Measurements from ENCODE around the gene ZNF853.

DNA sequence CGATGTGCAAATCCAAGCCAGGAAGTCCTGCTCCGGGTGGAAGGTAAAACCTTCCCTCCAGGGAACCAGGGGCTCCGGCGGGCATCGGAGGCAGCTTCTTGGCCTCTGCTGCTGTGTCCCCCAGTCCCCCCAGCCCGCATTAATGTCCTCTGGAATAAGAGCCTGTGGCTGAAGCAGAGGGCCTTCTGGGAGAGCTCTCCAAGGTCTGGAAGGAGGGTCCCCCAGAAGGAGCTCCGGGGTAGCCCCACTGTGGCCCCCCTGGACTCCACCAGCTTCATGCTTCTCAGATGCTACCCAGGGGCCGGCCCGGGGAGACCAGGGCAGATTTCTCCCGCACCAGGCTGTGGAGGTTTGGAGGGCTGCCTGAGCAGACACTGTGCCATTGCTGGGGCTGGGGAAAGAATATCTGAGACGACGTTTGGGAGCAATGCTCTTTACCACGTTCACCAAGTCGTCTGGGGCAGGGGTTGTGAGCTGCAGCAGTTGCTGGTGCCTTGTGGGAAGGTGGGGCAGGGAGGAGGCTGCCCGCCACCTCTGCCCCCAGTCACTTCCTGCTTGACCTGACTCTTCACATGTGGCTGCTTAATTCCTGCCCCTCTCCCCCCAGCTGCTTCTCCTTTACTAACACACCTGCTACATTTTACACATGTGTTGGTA is 8.3 kb downstream of the ZNF853 start:
- TF ChIP-seq POLR2A (IDR thresholded peaks at IDR 0.05), result no peak
- TF ChIP-seq, protein P1, sequence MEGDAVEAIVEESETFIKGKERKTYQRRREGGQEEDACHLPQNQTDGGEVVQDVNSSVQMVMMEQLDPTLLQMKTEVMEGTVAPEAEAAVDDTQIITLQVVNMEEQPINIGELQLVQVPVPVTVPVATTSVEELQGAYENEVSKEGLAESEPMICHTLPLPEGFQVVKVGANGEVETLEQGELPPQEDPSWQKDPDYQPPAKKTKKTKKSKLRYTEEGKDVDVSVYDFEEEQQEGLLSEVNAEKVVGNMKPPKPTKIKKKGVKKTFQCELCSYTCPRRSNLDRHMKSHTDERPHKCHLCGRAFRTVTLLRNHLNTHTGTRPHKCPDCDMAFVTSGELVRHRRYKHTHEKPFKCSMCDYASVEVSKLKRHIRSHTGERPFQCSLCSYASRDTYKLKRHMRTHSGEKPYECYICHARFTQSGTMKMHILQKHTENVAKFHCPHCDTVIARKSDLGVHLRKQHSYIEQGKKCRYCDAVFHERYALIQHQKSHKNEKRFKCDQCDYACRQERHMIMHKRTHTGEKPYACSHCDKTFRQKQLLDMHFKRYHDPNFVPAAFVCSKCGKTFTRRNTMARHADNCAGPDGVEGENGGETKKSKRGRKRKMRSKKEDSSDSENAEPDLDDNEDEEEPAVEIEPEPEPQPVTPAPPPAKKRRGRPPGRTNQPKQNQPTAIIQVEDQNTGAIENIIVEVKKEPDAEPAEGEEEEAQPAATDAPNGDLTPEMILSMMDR (IDR thresholded peaks at IDR 0.05), result no peak
